SU-DHL-6 (cell line): ENCODE results near the gene CCDC86.

Experiments
- H2AFZ ChIP-seq: fragments of 200-600 bp; sonication (generic); 2 replicates; pipeline ENCODE4 v1.6.1; 2014; ENCODE audit warnings: low read depth, mild to moderate bottlenecking, moderate library complexity, mixed read lengths, antibody characterized with exemption, low read length; ENCODE audit not compliant: severe bottlenecking
- H3F3A ChIP-seq: fragments of 200-600 bp; shearing (Covaris generic); 2 replicates; pipeline ENCODE4 v1.6.0; 2016; ENCODE audit warnings: antibody characterized with exemption, mild to moderate bottlenecking; ENCODE audit not compliant: insufficient read depth
- H3K27ac ChIP-seq: fragments of 200-600 bp; sonication (generic); 2 replicates; pipeline ENCODE4 v1.5.1; 2016; ENCODE audit warnings: low read depth, mild to moderate bottlenecking, low read length, moderate library complexity, mixed read lengths
- H3K27me3 ChIP-seq: fragments of 200-600 bp; sonication (generic), shearing (Covaris generic); 2 replicates; pipeline ENCODE4 v1.6.0; 2014; ENCODE audit warnings: mild to moderate bottlenecking, low read length
- H3K36me3 ChIP-seq: fragments of 200-600 bp; sonication (generic); 2 replicates; pipeline ENCODE4 v1.6.1; 2014; ENCODE audit warnings: mild to moderate bottlenecking, low read length, mixed read lengths
- H3K4me2 ChIP-seq: fragments of 300-600, 200-600 bp; shearing (Covaris generic), sonication (generic); 2 replicates; pipeline ENCODE4 v1.6.0; 2014; ENCODE audit warnings: low read length, low read depth, mild to moderate bottlenecking; ENCODE audit not compliant: poor library complexity, severe bottlenecking
- H3K4me3 ChIP-seq: fragments of 200-600 bp; sonication (generic); 2 replicates; pipeline ENCODE4 v1.5.1; 2014; ENCODE audit warnings: antibody characterized with exemption, low read length, mild to moderate bottlenecking, mixed read lengths; ENCODE audit not compliant: insufficient read depth, poor library complexity, severe bottlenecking
- H3K79me2 ChIP-seq: fragments of 200-600 bp; sonication (generic); 2 replicates; pipeline ENCODE4 v1.6.1; 2014; ENCODE audit warnings: mild to moderate bottlenecking, low read length, moderate library complexity; ENCODE audit not compliant: insufficient read depth
- H3K9ac ChIP-seq: fragments of 200-600 bp; sonication (generic); 2 replicates; pipeline ENCODE4 v1.7.0; 2014; ENCODE audit warnings: mild to moderate bottlenecking, low read length
- H3K9me2 ChIP-seq: fragments of 200-600 bp; sonication (generic); replicated peaks from 2 replicates; pipeline ENCODE4 v1.6.1; 2014; ENCODE audit warnings: low read length; ENCODE audit not compliant: insufficient read depth
- H3K9me3 ChIP-seq: fragments of 200-600 bp; sonication (generic); 2 replicates; pipeline ENCODE4 v1.6.1; 2014; ENCODE audit warnings: low read length, mixed read lengths; ENCODE audit not compliant: insufficient read depth
- H4K20me1 ChIP-seq: fragments of 200-600 bp; sonication (generic); 2 replicates; pipeline ENCODE4 v1.6.1; 2014; ENCODE audit warnings: low read depth, mild to moderate bottlenecking, antibody characterized with exemption, low read length, moderate library complexity, mixed read lengths
- EZH2phosphoT487 ChIP-seq: fragments of 200-600 bp; sonication (generic), shearing (Covaris generic); conservative IDR thresholded peaks from 2 replicates; pipeline ENCODE4 v1.6.1; 2018; ENCODE audit warnings: mild to moderate bottlenecking, antibody characterized with exemption, low read length, moderate library complexity, mixed read lengths
- TF ChIP-seq, protein P1 (sequence below): fragments of 200-600 bp; sonication (generic); IDR thresholded peaks from one replicate; pipeline ENCODE4 v1.5.1; 2017; ENCODE audit warnings: antibody characterized with exemption, mild to moderate bottlenecking, low read length, moderate library complexity; ENCODE audit not compliant: insufficient read depth, poor library complexity, severe bottlenecking

CCDC86 gene

DNA sequence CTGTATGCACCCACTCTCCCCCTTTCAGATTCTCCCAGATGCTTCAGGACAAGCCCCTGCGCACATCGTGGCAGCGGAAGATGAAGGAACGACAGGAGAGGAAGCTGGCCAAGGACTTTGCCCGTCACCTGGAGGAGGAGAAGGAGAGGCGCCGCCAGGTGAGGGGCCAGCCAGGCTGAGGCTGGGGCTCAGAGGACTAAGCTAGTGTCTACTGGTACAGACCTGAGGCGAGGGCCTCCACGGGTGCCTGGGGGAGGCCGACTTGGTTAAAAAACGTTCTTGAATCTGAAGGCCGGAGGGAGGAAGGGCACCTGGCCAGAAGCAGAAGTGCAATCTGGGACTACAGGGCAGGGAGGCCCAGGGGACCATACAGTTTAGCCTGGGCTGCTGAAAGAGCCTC lies 6.0 kb downstream of the CCDC86 start:
- H3K4me2 ChIP-seq: no peak overlapping the region

DNA sequence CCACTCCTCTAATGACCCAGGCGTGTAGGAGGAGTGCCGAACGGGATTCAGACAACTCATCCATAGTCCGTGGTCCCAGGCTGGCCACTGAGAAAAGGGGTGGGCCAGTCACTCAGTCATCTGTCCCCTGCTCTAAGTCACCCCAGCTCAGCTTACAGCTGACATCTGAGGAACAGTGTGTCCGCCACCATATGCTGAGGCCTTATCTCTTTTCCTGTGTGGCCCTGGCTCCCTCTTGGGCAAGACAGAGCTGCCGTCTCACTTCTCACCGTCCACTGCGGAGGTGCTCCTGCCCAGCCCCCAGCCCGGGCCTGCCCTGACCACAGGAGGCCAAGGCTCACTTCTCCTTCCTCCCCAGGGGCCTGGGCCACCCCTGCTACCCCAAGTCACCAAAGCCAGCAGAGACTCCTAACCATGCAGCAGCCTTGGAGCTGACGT lies 6.8 kb downstream of the CCDC86 start:
- Histone ChIP-seq H3K9ac (no peak overlapping the region), H3K9me3 (no peaks in the 10 kb centered on the region), H3K4me3 (no peak overlapping the region), H3K4me2 (no peak overlapping the region), H3K27ac (no peak overlapping the region), H4K20me1 (no peaks in the 10 kb centered on the region), H3K36me3 (no peaks in the 10 kb centered on the region), H2AFZ (no peak overlapping the region), H3F3A (no peaks in the 10 kb centered on the region), H3K27me3 (no peaks in the 10 kb centered on the region), H3K79me2 (peaks cover 25% of the 10 kb centered on the region), H3K9me2 (no peaks in the 10 kb centered on the region)
- no peak for TF ChIP-seq EZH2phosphoT487
- TF ChIP-seq, protein P1, sequence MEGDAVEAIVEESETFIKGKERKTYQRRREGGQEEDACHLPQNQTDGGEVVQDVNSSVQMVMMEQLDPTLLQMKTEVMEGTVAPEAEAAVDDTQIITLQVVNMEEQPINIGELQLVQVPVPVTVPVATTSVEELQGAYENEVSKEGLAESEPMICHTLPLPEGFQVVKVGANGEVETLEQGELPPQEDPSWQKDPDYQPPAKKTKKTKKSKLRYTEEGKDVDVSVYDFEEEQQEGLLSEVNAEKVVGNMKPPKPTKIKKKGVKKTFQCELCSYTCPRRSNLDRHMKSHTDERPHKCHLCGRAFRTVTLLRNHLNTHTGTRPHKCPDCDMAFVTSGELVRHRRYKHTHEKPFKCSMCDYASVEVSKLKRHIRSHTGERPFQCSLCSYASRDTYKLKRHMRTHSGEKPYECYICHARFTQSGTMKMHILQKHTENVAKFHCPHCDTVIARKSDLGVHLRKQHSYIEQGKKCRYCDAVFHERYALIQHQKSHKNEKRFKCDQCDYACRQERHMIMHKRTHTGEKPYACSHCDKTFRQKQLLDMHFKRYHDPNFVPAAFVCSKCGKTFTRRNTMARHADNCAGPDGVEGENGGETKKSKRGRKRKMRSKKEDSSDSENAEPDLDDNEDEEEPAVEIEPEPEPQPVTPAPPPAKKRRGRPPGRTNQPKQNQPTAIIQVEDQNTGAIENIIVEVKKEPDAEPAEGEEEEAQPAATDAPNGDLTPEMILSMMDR: no peak

More for the DNA sequence above, 6.0 kb downstream of the CCDC86 start:
- no peak overlapping the region for H3K9ac ChIP-seq
- H3F3A ChIP-seq: no peaks in the 10 kb centered on the region
- peaks cover 34% of the 10 kb centered on the region for H3K79me2 ChIP-seq
- H3K36me3 ChIP-seq: no peaks in the 10 kb centered on the region
- H3K4me3 ChIP-seq: no peak overlapping the region
- no peaks in the 10 kb centered on the region for H3K9me2 ChIP-seq
- TF ChIP-seq EZH2phosphoT487: no peak
- TF ChIP-seq, protein P1: no peak
- no peak overlapping the region for H3K27ac ChIP-seq
- H3K9me3 ChIP-seq: no peaks in the 10 kb centered on the region
- H4K20me1 ChIP-seq: no peaks in the 10 kb centered on the region
- H3K27me3 ChIP-seq: no peaks in the 10 kb centered on the region
- H2AFZ ChIP-seq: no peak overlapping the region

DNA sequence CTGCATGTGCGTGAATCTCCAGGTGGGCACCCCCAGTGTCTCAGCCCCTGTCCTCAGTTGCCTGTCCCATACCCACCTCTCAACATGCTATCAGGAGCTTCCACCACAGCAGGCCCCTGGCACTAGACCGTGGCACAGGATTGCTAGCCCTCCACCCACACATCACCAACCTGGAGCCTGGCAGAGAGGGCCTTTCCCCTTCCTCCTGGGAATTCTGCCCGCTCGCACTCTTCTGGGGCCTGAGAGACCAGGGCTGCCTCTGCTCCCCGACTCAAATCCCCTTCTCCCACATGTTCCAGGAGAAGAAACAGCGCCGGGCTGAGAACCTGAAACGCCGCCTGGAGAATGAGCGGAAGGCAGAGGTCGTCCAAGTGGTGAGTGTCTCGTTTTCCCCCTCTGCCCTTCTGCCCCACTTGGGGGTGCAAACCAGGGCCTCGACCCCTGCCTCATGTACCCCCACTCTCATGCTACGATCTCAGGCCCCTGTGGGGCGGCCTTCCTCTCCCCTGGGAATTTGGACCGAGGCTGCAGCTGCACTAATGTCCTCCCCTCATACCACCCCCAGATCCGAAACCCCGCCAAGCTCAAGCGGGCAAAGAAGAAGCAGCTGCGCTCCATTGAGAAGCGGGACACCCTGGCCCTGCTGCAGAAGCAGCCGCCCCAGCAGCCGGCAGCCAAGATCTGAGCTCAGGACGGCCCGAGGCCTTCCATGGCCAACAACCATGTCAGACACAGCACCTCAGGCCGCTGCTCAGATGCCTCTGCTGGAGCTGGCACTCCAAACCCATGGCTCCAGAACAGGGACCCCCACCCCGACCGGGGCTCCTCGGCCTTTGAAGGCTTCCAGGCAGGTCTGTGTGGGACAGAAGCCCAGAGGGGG lies 8.0 kb downstream of the CCDC86 start:
- no peaks in the 10 kb centered on the region for H3F3A ChIP-seq
- H3K9me3 ChIP-seq: no peaks in the 10 kb centered on the region
- H3K36me3 ChIP-seq: no peaks in the 10 kb centered on the region
- TF ChIP-seq, protein P1: no peak
- TF ChIP-seq EZH2phosphoT487: no peak
- no peak overlapping the region for H2AFZ ChIP-seq
- no peak overlapping the region for H3K4me2 ChIP-seq
- H3K9me2 ChIP-seq: no peaks in the 10 kb centered on the region
- no peaks in the 10 kb centered on the region for H4K20me1 ChIP-seq
- no peak overlapping the region for H3K4me3 ChIP-seq
- no peak overlapping the region for H3K9ac ChIP-seq
- H3K27me3 ChIP-seq: no peaks in the 10 kb centered on the region
- H3K27ac ChIP-seq: no peak overlapping the region
- H3K79me2 ChIP-seq: peaks cover 14% of the 10 kb centered on the region
